K562 (cell line): ENCODE data around the gene EVA1A. TPM values are rescaled to one million over a fixed set of nuclear protein-coding genes. Genes with fewer than 3 reads are reported as not detected.

Experiments used
- ATAC-seq: fragments of 200-7000 bp; cut with Tn5 transposase; 3 replicates; pipeline ENCODE4 v1.9.1; 2020; ENCODE audit warnings: moderate library complexity
- BruUV-seq: library from RNA; stranded (reverse); fragments of 400-500 nt; replicated peaks from 2 replicates; lab custom pipeline; 2021; lab: Mats Ljungman, UMichigan
- CTCF ChIA-PET: fragments of 300-600 bp; formaldehyde crosslinking; extraction: SDS; loops from one replicate; lab custom pipeline; 2021; ENCODE audit warnings: low intra/inter-chr PET ratio; lab: Yijun Ruan, JAX
- POLR2A ChIA-PET: fragments of 300-600, 350-650 bp; sonication (Branson Sonifier 250); formaldehyde crosslinking; extraction: SDS; loops from one replicate; lab custom pipeline; 2021; ENCODE audit warnings: antibody characterized with exemption, inconsistent platforms; lab: Yijun Ruan, JAX
- DNase-seq, 4 experiments: peaks; one replicate each; pipeline versions ENCODE4 v3.0.0 to v3.0.0-alpha.2; 2011 to 2018; ENCODE audit warnings: low spot score in 3 of 4, mixed read lengths in 3 of 4; ENCODE audit errors: extremely low read depth in 1 of 4
- FAIRE-seq: peaks from 2 replicates; lab custom pipeline; 2011; peaks lifted over from hg19 to GRCh38; lab: Jason Lieb, UNC
- H2AFZ ChIP-seq: 2 replicates; pipeline ENCODE4 v1.6.0; 2011; ENCODE audit warnings: low read depth, low read length, control low read depth, inconsistent platforms
- H3K27ac ChIP-seq: fragments of 200-600 bp; 3 replicates; pipeline ENCODE4 v1.8.0; 2011; ENCODE audit warnings: low read depth, mild to moderate bottlenecking, control low read depth, inconsistent platforms, low read length, moderate library complexity, mixed read lengths; ENCODE audit errors: extremely low read depth
- H3K27me3 ChIP-seq, 2 experiments: fragments of 300-600 bp in 1 of 2; 2 replicates in 1 of 2; 3 replicates in 1 of 2; pipeline versions ENCODE4 v1.6.0 to v1.8.0; 2011; ENCODE audit warnings: inconsistent platforms in 2 of 2, low read length in 2 of 2, mild to moderate bottlenecking in 1 of 2, mixed read lengths in 1 of 2, moderate library complexity in 1 of 2; ENCODE audit not compliant: control insufficient read depth in 2 of 2, insufficient read depth in 2 of 2
- H3K36me3 ChIP-seq: fragments of 300-600 bp; 3 replicates; pipeline ENCODE4 v1.8.0; 2011; ENCODE audit warnings: mild to moderate bottlenecking, low read length, inconsistent platforms; ENCODE audit not compliant: control insufficient read depth, insufficient read depth
- H3K4me1 ChIP-seq, 2 experiments: fragments of 200-600 bp in 1 of 2; replicated peaks in 1 of 2; 2 replicates in 1 of 2; 3 replicates in 1 of 2; pipeline versions ENCODE4 v1.5.1 to v1.8.0; 2011; ENCODE audit warnings: inconsistent platforms in 2 of 2, low read length in 2 of 2, mild to moderate bottlenecking in 1 of 2, mixed read lengths in 1 of 2, moderate library complexity in 1 of 2; ENCODE audit not compliant: control insufficient read depth in 2 of 2, insufficient read depth in 2 of 2
- H3K4me2 ChIP-seq: 2 replicates; pipeline ENCODE4 v1.6.1; 2011; ENCODE audit warnings: low read length, control low read depth, inconsistent platforms, mixed read lengths; ENCODE audit not compliant: insufficient read depth
- H3K4me3 ChIP-seq: fragments of 200-600 bp; sonication (generic), shearing (Covaris generic); 2 replicates; pipeline ENCODE4 v1.5.1; 2016; ENCODE audit warnings: control low read depth, inconsistent platforms
- H3K79me2 ChIP-seq: fragments of 200-600 bp; 3 replicates; pipeline ENCODE4 v1.8.0; 2011; ENCODE audit warnings: low read length, inconsistent platforms; ENCODE audit not compliant: control insufficient read depth, insufficient read depth
- H3K9ac ChIP-seq, 2 experiments: 2 replicates each; pipeline versions ENCODE4 v1.6.0 to v1.6.1; 2011; ENCODE audit warnings: low read depth in 2 of 2, low read length in 2 of 2, control low read depth in 1 of 2, inconsistent platforms in 1 of 2, mild to moderate bottlenecking in 1 of 2, mixed read lengths in 1 of 2; ENCODE audit not compliant: insufficient read depth in 1 of 2
- H3K9me1 ChIP-seq: one replicate; pipeline ENCODE4 v1.6.0; 2011; ENCODE audit warnings: inconsistent platforms, mild to moderate bottlenecking, low read length, moderate library complexity; ENCODE audit not compliant: control insufficient read depth, insufficient read depth
- H3K9me3 ChIP-seq: replicated peaks from 2 replicates; pipeline ENCODE4 v1.5.1; 2011; ENCODE audit warnings: low read depth, low read length, inconsistent platforms; ENCODE audit not compliant: control insufficient read depth, insufficient read depth
- H4K20me1 ChIP-seq: replicated peaks from 2 replicates; pipeline ENCODE4 v1.6.1; 2011; ENCODE audit warnings: low read length, inconsistent platforms, mixed read lengths; ENCODE audit not compliant: control insufficient read depth, insufficient read depth
- BHLHE40 ChIP-seq: IDR thresholded peaks from 2 replicates; pipeline ENCODE4 v1.6.1; 2011; ENCODE audit warnings: low read length, improper control_type of control experiment
- E2F5 ChIP-seq: sonication (generic); formaldehyde crosslinking; IDR thresholded peaks from 2 replicates; pipeline ENCODE4 v1.8.0; 2022; ENCODE audit warnings: mild to moderate bottlenecking, missing genetic modification reagents
- HMGXB4 ChIP-seq: sonication (generic); formaldehyde crosslinking; IDR thresholded peaks from 2 replicates; pipeline ENCODE4 v1.8.1; 2023; ENCODE audit warnings: mild to moderate bottlenecking, missing genetic modification reagents
- HNRNPLL ChIP-seq: fragments of 200-400 bp; formaldehyde crosslinking; IDR thresholded peaks from 2 replicates; pipeline ENCODE4 v1.6.1; 2017; ENCODE audit warnings: low read length, low read depth, mild to moderate bottlenecking; ENCODE audit not compliant: poor library complexity, severe bottlenecking
- KDM1A ChIP-seq, 2 experiments: fragments of 450-650 bp; IDR thresholded peaks; 2 replicates each; pipeline ENCODE4 v1.6.1; 2016; ENCODE audit warnings: mild to moderate bottlenecking in 2 of 2
- MTF1 ChIP-seq: fragments of 250-450 bp; sonication (Bioruptor Pico); IDR thresholded peaks from 2 replicates; pipeline ENCODE4 v1.9.0; 2021; ENCODE audit warnings: moderate library complexity, mild to moderate bottlenecking, inconsistent platforms, borderline replicate concordance
- NR2C2 ChIP-seq, 2 experiments: fragments of 200-800 bp in 1 of 2; sonication (Bioruptor generic) in 1 of 2; sonication (generic) in 1 of 2; formaldehyde crosslinking in 1 of 2; IDR thresholded peaks; 2 replicates each; pipeline versions ENCODE4 v1.6.1 to v1.8.0; 2016 to 2022; ENCODE audit warnings: mild to moderate bottlenecking in 1 of 2, missing compliant biosample characterization in 1 of 2, missing genetic modification characterization in 1 of 2, missing genetic modification reagents in 1 of 2
- PHB2 ChIP-seq: fragments of 450-650 bp; IDR thresholded peaks from 2 replicates; pipeline ENCODE4 v1.6.1; 2017; ENCODE audit warnings: low read depth
- PTTG1 ChIP-seq: fragments of 450-650 bp; IDR thresholded peaks from 2 replicates; pipeline ENCODE4 v1.6.1; 2016; ENCODE audit warnings: low read depth, mild to moderate bottlenecking, missing genetic modification characterization, missing compliant biosample characterization
- SIN3A ChIP-seq, 2 experiments: fragments of 150-350 bp in 1 of 2; IDR thresholded peaks; 2 replicates each; pipeline ENCODE4 v1.6.1; 2011 to 2016; ENCODE audit warnings: borderline replicate concordance in 2 of 2, low read depth in 2 of 2, low read length in 2 of 2, mild to moderate bottlenecking in 2 of 2, moderate library complexity in 2 of 2; ENCODE audit not compliant: control insufficient read depth in 1 of 2
- SNIP1 ChIP-seq: fragments of 450-650 bp; IDR thresholded peaks from 2 replicates; pipeline ENCODE4 v1.7.1; 2017; ENCODE audit warnings: low read depth, mild to moderate bottlenecking
- TFAM ChIP-seq: fragments of 250-450 bp; sonication (Bioruptor Pico); conservative IDR thresholded peaks from 2 replicates; pipeline ENCODE4 v1.5.0; 2021; ENCODE audit warnings: mild to moderate bottlenecking, moderate library complexity
- ZFP30 ChIP-seq: fragments of 250-450 bp; sonication (Bioruptor Pico); IDR thresholded peaks from 2 replicates; pipeline ENCODE4 v1.8.0; 2022; ENCODE audit warnings: moderate library complexity, mild to moderate bottlenecking, inconsistent platforms, borderline replicate concordance
- ZNF133 ChIP-seq: fragments of 250-450 bp; sonication (Bioruptor Pico); IDR thresholded peaks from 2 replicates; pipeline ENCODE4 v1.4.0; 2020; ENCODE audit warnings: mild to moderate bottlenecking
- ZNF785 ChIP-seq: fragments of 250-450 bp; sonication (Bioruptor Pico); IDR thresholded peaks from 2 replicates; pipeline ENCODE4 v1.4.0; 2020; ENCODE audit warnings: mild to moderate bottlenecking
- WGBS: fragments of 100-300 bp; shearing (Covaris generic); methylation state at CpG from one replicate; pipeline ENCODE4 v1.1.6; 2016; ENCODE audit warnings: low coverage, mixed read lengths; ENCODE audit not compliant: insufficient coverage; ENCODE audit errors: missing lambda C conversion rate; 5-methylcytosine and 5-hydroxymethylcytosine counted together
- in situ Hi-C: fragments of 300-500 bp; cut with MboI; formaldehyde crosslinking; loops from 4 replicates; pipeline ENCODE4 v1.15.0; 2018; ENCODE audit warnings: inconsistent platforms, mixed read lengths
- intact Hi-C: fragments of 100-400 bp; cut with micrococcal nuclease; formaldehyde crosslinking; loops from 2 replicates; pipeline ENCODE4 v1.14.2; 2022
- polyA plus RNA-seq, 8 experiments: library from polyadenylated mRNA; depleted of rRNA in 4 of 8; stranded (reverse) in 5 of 8; unstranded in 3 of 8; fragments of >200 nt; fragmentation: Nextera tagmentation in 2 of 8; fragmentation: Illumina TruSeq in 1 of 8; extraction: Ambion mirVana in 2 of 8; extraction: Trizol in 1 of 8; gene quantifications; 2 replicates each; pipeline versions ENCODE4 v1.2.1 to v1.2.3, GENCODE V29; 2011 to 2014; ENCODE audit warnings: inconsistent platforms in 1 of 8, missing spikeins in 1 of 8
- total RNA-seq, 7 experiments: library from RNA; depleted of rRNA in 6 of 7; stranded (reverse); fragments of >200 nt in 6 of 7; fragmentation: Illumina TruSeq in 2 of 7; extraction: Trizol in 2 of 7; gene quantifications; 2 replicates each; pipeline versions ENCODE4 v1.2.1 to v1.2.3, GENCODE V29; 2011 to 2021; ENCODE audit warnings: low replicate concordance in 1 of 7
- TF ChIP-seq, protein P1 (sequence below): sonication (generic); formaldehyde crosslinking; IDR thresholded peaks from 2 replicates; pipeline ENCODE4 v1.8.1; 2023; ENCODE audit warnings: mild to moderate bottlenecking, missing genetic modification reagents
- TF ChIP-seq, protein P2 (sequence below): sonication (generic); formaldehyde crosslinking; IDR thresholded peaks from 2 replicates; pipeline ENCODE4 v1.8.1; 2023; ENCODE audit warnings: mild to moderate bottlenecking, missing genetic modification reagents

EVA1A gene
- total and polyA plus RNA-seq, 9 of the 15 experiments (the other 6 are each of a cell fraction or from before 2014, with no cell fraction given), result not detected

GRCh38 chr2:75456111-75456510, 104.6 kb downstream of the EVA1A start:
- CTCF ChIA-PET, result no interaction called here
- Histone ChIP-seq H3K36me3 (no peaks in the 10 kb centered on the region), H3K9ac (no peak overlapping the region), H3K9me1 (no peaks in the 10 kb centered on the region), H3K4me1 (no peaks in the 10 kb centered on the region), H3K79me2 (no peaks in the 10 kb centered on the region), H3K9me3 (no peaks in the 10 kb centered on the region), H4K20me1 (no peaks in the 10 kb centered on the region), H3K27ac (no peak overlapping the region), H3K4me3 (no peak overlapping the region), H3K27me3 (no peaks in the 10 kb centered on the region; a peak in 1 of 5 replicates), H2AFZ (no peak overlapping the region), H3K4me2 (no peak overlapping the region)
- intact Hi-C loops (no loop called here), in situ Hi-C loops (no loop called here)
- 0% methylated on average over 3 of the region's 3 CpGs for WGBS
- FAIRE-seq (no peak), DNase-seq (no peak), ATAC-seq (no peak)
- BruUV-seq, result no TSS peak
- POLR2A ChIA-PET, result no interaction called here
- TF ChIP-seq TFAM (CRISPR knock-in tag) (no peak), KDM1A (IDR thresholded peaks at IDR 0.05) (no peak), ZNF785 (CRISPR knock-in tag) (no peak), MTF1 (no peak), SIN3A (IDR thresholded peaks at IDR 0.05; ENCODE audit: borderline replicate concordance in 2 of 2, control insufficient read depth in 1 of 2, low read depth in 2 of 2, low read length in 2 of 2) (no peak), SNIP1 (no peak), NR2C2 (CRISPR knock-in tag; IDR thresholded peaks at IDR 0.05) (no peak), NR2C2 (tag; IDR thresholded peaks at IDR 0.05) (no peak), BHLHE40 (no peak), PHB2 (no peak), HMGXB4 (CRISPR knock-in tag) (no peak), ZFP30 (CRISPR knock-in tag) (no peak), HNRNPLL (no peak), E2F5 (CRISPR knock-in tag) (no peak), ZNF133 (CRISPR knock-in tag) (no peak), PTTG1 (tag) (no peak)
- TF ChIP-seq, protein P1, sequence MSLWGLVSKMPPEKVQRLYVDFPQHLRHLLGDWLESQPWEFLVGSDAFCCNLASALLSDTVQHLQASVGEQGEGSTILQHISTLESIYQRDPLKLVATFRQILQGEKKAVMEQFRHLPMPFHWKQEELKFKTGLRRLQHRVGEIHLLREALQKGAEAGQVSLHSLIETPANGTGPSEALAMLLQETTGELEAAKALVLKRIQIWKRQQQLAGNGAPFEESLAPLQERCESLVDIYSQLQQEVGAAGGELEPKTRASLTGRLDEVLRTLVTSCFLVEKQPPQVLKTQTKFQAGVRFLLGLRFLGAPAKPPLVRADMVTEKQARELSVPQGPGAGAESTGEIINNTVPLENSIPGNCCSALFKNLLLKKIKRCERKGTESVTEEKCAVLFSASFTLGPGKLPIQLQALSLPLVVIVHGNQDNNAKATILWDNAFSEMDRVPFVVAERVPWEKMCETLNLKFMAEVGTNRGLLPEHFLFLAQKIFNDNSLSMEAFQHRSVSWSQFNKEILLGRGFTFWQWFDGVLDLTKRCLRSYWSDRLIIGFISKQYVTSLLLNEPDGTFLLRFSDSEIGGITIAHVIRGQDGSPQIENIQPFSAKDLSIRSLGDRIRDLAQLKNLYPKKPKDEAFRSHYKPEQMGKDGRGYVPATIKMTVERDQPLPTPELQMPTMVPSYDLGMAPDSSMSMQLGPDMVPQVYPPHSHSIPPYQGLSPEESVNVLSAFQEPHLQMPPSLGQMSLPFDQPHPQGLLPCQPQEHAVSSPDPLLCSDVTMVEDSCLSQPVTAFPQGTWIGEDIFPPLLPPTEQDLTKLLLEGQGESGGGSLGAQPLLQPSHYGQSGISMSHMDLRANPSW (CRISPR knock-in tag), result no peak
- TF ChIP-seq, protein P2, sequence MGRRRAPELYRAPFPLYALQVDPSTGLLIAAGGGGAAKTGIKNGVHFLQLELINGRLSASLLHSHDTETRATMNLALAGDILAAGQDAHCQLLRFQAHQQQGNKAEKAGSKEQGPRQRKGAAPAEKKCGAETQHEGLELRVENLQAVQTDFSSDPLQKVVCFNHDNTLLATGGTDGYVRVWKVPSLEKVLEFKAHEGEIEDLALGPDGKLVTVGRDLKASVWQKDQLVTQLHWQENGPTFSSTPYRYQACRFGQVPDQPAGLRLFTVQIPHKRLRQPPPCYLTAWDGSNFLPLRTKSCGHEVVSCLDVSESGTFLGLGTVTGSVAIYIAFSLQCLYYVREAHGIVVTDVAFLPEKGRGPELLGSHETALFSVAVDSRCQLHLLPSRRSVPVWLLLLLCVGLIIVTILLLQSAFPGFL (CRISPR knock-in tag), result no peak
